WTC11 (cell line): ENCODE measurements around the gene SH3TC2. TPM values are rescaled to one million over a fixed set of nuclear protein-coding genes. Genes with fewer than 3 reads are reported as not detected.

Experiments
- ATAC-seq: fragments of 200-7000 bp; cut with Tn5 transposase; 2 replicates; pipeline ENCODE4 v1.10.0; 2021; ENCODE audit warnings: mild to moderate bottlenecking, moderate library complexity
- CTCF ChIA-PET: fragments of 300-600 bp; sonication (Branson Sonifier 250); formaldehyde crosslinking; loops from one replicate; lab custom pipeline; 2021; ENCODE audit warnings: antibody characterized with exemption; lab: Charles Lee
- POLR2A ChIA-PET: fragments of 350-600 bp; sonication (Branson Sonifier 250); formaldehyde crosslinking; loops from one replicate; lab custom pipeline; 2021; ENCODE audit warnings: antibody characterized with exemption; lab: Charles Lee
- DNase-seq: peaks from one replicate; pipeline ENCODE4 v3.0.0; 2021; ENCODE audit warnings: low spot score
- H3K27ac Mint-ChIP-seq: 2 replicates; pipeline ENCODE4 v1.8.0; 2021; ENCODE audit warnings: mixed read lengths
- H3K27me3 Mint-ChIP-seq: 2 replicates; pipeline ENCODE4 v1.8.0; 2021; ENCODE audit warnings: low read depth, mild to moderate bottlenecking, moderate library complexity, mixed read lengths
- H3K36me3 Mint-ChIP-seq: 2 replicates; pipeline ENCODE4 v1.8.0; 2021; ENCODE audit warnings: mixed read lengths
- H3K4me1 Mint-ChIP-seq: 2 replicates; pipeline ENCODE4 v1.8.0; 2022; ENCODE audit warnings: mixed read lengths
- H3K4me3 Mint-ChIP-seq: 2 replicates; pipeline ENCODE4 v1.8.0; 2021; ENCODE audit warnings: mild to moderate bottlenecking, moderate library complexity, mixed read lengths
- H3K9me3 Mint-ChIP-seq: 2 replicates; pipeline ENCODE4 v1.8.0; 2021; ENCODE audit warnings: mixed read lengths
- E2F1 ChIP-seq: sonication (generic); formaldehyde crosslinking; IDR thresholded peaks from 2 replicates; pipeline ENCODE4 v1.8.0; 2022; ENCODE audit warnings: mild to moderate bottlenecking, missing genetic modification reagents
- EMX1 ChIP-seq: fragments of 250-450 bp; sonication (Bioruptor Pico); IDR thresholded peaks from 2 replicates; pipeline ENCODE4 v1.8.0; 2021; ENCODE audit warnings: mild to moderate bottlenecking
- FOXJ3 ChIP-seq: sonication (generic); formaldehyde crosslinking; IDR thresholded peaks from 2 replicates; pipeline ENCODE4 v1.9.0; 2021; ENCODE audit warnings: missing genetic modification reagents, mild to moderate bottlenecking, borderline replicate concordance
- FOXK1 ChIP-seq: sonication (generic); formaldehyde crosslinking; IDR thresholded peaks from 2 replicates; pipeline ENCODE4 v1.8.0; 2022; ENCODE audit warnings: mild to moderate bottlenecking, moderate library complexity, missing genetic modification reagents
- FOXP4 ChIP-seq: sonication (generic); formaldehyde crosslinking; IDR thresholded peaks from 2 replicates; pipeline ENCODE4 v1.8.0; 2022; ENCODE audit warnings: mild to moderate bottlenecking, missing genetic modification reagents
- NFE2L1 ChIP-seq: sonication (generic); formaldehyde crosslinking; IDR thresholded peaks from 2 replicates; pipeline ENCODE4 v1.8.1; 2023; ENCODE audit warnings: missing genetic modification reagents
- NR1H2 ChIP-seq: sonication (generic); formaldehyde crosslinking; IDR thresholded peaks from 2 replicates; pipeline ENCODE4 v1.9.0; 2021; ENCODE audit warnings: mild to moderate bottlenecking, moderate library complexity, missing genetic modification reagents
- SMAD3 ChIP-seq: sonication (generic); formaldehyde crosslinking; IDR thresholded peaks from 2 replicates; pipeline ENCODE4 v1.8.0; 2022; ENCODE audit warnings: missing genetic modification reagents, mild to moderate bottlenecking, borderline replicate concordance
- SMAD4 ChIP-seq: sonication (generic); formaldehyde crosslinking; IDR thresholded peaks from 2 replicates; pipeline ENCODE4 v1.8.0; 2022; ENCODE audit warnings: mild to moderate bottlenecking, missing genetic modification reagents
- TCF7 ChIP-seq: sonication (generic); formaldehyde crosslinking; IDR thresholded peaks from 2 replicates; pipeline ENCODE4 v1.8.0; 2022; ENCODE audit warnings: mild to moderate bottlenecking, low read depth, missing genetic modification reagents, moderate library complexity
- USF2 ChIP-seq: sonication (generic); formaldehyde crosslinking; IDR thresholded peaks from 2 replicates; pipeline ENCODE4 v1.8.1; 2023; ENCODE audit warnings: mild to moderate bottlenecking, missing genetic modification reagents, moderate library complexity
- ZNF232 ChIP-seq: sonication (generic); formaldehyde crosslinking; IDR thresholded peaks from 2 replicates; pipeline ENCODE4 v1.8.0; 2022; ENCODE audit warnings: mild to moderate bottlenecking, missing genetic modification reagents
- ZNF263 ChIP-seq: sonication (generic); formaldehyde crosslinking; IDR thresholded peaks from 2 replicates; pipeline ENCODE4 v1.8.1; 2022; ENCODE audit warnings: low read depth, mild to moderate bottlenecking, moderate library complexity, missing genetic modification reagents
- ZNF416 ChIP-seq: fragments of 250-450 bp; sonication (Bioruptor Pico); IDR thresholded peaks from 2 replicates; pipeline ENCODE4 v1.9.0; 2021; ENCODE audit warnings: mild to moderate bottlenecking, inconsistent platforms
- total RNA-seq: library from RNA; stranded (reverse); gene quantifications from 3 replicates; pipeline ENCODE4 v1.2.3, GENCODE V29; 2021
- TF ChIP-seq, protein P1 (sequence below): fragments of 250-450 bp; sonication (Bioruptor Pico); IDR thresholded peaks from 2 replicates; pipeline ENCODE4 v1.9.0; 2021; ENCODE audit warnings: mild to moderate bottlenecking
- TF ChIP-seq, protein P2 (sequence below): sonication (generic); formaldehyde crosslinking; conservative IDR thresholded peaks from 2 replicates; pipeline ENCODE4 v1.8.1; 2023; ENCODE audit warnings: mild to moderate bottlenecking, low read depth, missing genetic modification reagents, moderate library complexity

The SH3TC2 gene
- total RNA-seq, 1 experiment from 2014 or later: 0.61 TPM

- TF ChIP-seq E2F1 (CRISPR knock-in tag): no peak
- POLR2A ChIA-PET: no interaction called here
- no peak for ATAC-seq
- CTCF ChIA-PET: interaction anchor here (1.3 to 8.4 kb wide), 3 partner anchors 11 to 237 kb away, joined by 3 to 74 read pairs (median 4); partner anchors contain the start of gene ABLIM3
- Mint-ChIP-seq H3K27ac (no peak overlapping the region), H3K4me1 (peaks cover 21% of the 10 kb centered on the region), H3K27me3 (no peaks in the 10 kb centered on the region), H3K4me3 (no peak overlapping the region), H3K9me3 (peaks cover 6% of the 10 kb centered on the region), H3K36me3 (0 out of 2 replicates have a peak, but pooled peaks cover 2% of the 10 kb centered on the region)
- no peak for DNase-seq
These were observed 94.6 kb downstream of the SH3TC2 start for GRCh38 chr5:148968311-148968710.

GRCh38 chr5:148967783-148968182, 95.1 kb downstream of the SH3TC2 start:
- CTCF ChIA-PET: interaction anchor here (0.6 to 8.4 kb wide), 4 partner anchors 9 to 237 kb away, joined by 3 to 74 read pairs (median 4); no protein-coding TSS in a partner anchor
- ATAC-seq (no peak), DNase-seq (no peak)
- H3K4me3 Mint-ChIP-seq: no peak overlapping the region
- POLR2A ChIA-PET: no interaction called here
- peaks cover 21% of the 10 kb centered on the region for H3K4me1 Mint-ChIP-seq
- peaks cover 6% of the 10 kb centered on the region for H3K9me3 Mint-ChIP-seq
- 0 out of 2 replicates have a peak, but pooled peaks cover 2% of the 10 kb centered on the region for H3K36me3 Mint-ChIP-seq
- H3K27ac Mint-ChIP-seq: no peak overlapping the region
- H3K27me3 Mint-ChIP-seq: no peaks in the 10 kb centered on the region
- TF ChIP-seq, protein P1, sequence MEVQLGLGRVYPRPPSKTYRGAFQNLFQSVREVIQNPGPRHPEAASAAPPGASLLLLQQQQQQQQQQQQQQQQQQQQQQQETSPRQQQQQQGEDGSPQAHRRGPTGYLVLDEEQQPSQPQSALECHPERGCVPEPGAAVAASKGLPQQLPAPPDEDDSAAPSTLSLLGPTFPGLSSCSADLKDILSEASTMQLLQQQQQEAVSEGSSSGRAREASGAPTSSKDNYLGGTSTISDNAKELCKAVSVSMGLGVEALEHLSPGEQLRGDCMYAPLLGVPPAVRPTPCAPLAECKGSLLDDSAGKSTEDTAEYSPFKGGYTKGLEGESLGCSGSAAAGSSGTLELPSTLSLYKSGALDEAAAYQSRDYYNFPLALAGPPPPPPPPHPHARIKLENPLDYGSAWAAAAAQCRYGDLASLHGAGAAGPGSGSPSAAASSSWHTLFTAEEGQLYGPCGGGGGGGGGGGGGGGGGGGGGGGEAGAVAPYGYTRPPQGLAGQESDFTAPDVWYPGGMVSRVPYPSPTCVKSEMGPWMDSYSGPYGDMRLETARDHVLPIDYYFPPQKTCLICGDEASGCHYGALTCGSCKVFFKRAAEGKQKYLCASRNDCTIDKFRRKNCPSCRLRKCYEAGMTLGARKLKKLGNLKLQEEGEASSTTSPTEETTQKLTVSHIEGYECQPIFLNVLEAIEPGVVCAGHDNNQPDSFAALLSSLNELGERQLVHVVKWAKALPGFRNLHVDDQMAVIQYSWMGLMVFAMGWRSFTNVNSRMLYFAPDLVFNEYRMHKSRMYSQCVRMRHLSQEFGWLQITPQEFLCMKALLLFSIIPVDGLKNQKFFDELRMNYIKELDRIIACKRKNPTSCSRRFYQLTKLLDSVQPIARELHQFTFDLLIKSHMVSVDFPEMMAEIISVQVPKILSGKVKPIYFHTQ (CRISPR knock-in tag): no peak
- TF ChIP-seq FOXP4 (no peak), TCF7 (CRISPR knock-in tag) (no peak), SMAD4 (CRISPR knock-in tag) (no peak)
- TF ChIP-seq, protein P2, sequence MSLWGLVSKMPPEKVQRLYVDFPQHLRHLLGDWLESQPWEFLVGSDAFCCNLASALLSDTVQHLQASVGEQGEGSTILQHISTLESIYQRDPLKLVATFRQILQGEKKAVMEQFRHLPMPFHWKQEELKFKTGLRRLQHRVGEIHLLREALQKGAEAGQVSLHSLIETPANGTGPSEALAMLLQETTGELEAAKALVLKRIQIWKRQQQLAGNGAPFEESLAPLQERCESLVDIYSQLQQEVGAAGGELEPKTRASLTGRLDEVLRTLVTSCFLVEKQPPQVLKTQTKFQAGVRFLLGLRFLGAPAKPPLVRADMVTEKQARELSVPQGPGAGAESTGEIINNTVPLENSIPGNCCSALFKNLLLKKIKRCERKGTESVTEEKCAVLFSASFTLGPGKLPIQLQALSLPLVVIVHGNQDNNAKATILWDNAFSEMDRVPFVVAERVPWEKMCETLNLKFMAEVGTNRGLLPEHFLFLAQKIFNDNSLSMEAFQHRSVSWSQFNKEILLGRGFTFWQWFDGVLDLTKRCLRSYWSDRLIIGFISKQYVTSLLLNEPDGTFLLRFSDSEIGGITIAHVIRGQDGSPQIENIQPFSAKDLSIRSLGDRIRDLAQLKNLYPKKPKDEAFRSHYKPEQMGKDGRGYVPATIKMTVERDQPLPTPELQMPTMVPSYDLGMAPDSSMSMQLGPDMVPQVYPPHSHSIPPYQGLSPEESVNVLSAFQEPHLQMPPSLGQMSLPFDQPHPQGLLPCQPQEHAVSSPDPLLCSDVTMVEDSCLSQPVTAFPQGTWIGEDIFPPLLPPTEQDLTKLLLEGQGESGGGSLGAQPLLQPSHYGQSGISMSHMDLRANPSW (CRISPR knock-in tag): no peak
- TF ChIP-seq, all 79 proteins: peak for 0

- DNase-seq: no peak
- Mint-ChIP-seq H3K27ac (no peak overlapping the region), H3K9me3 (peaks cover 6% of the 10 kb centered on the region), H3K27me3 (no peaks in the 10 kb centered on the region), H3K4me1 (peaks cover 21% of the 10 kb centered on the region), H3K4me3 (no peak overlapping the region), H3K36me3 (0 out of 2 replicates have a peak, but pooled peaks cover 2% of the 10 kb centered on the region)
- ChIA-PET POLR2A (no interaction called here), CTCF (interaction anchor here (1.3 to 8.4 kb wide), 3 partner anchors 9 to 236 kb away, joined by 3 to 74 read pairs (median 4); no protein-coding TSS in a partner anchor)
- no peak for ATAC-seq
- TF ChIP-seq FOXK1 (CRISPR knock-in tag) (no peak), NFE2L1 (CRISPR knock-in tag) (no peak), ZNF263 (CRISPR knock-in tag) (no peak), NR1H2 (CRISPR knock-in tag) (no peak), ZNF416 (CRISPR knock-in tag) (no peak), USF2 (CRISPR knock-in tag) (no peak), EMX1 (CRISPR knock-in tag) (no peak), FOXP4 (no peak), FOXJ3 (CRISPR knock-in tag) (no peak), ZNF232 (CRISPR knock-in tag) (no peak), SMAD3 (no peak)
- TF ChIP-seq, protein P2 (CRISPR knock-in tag): no peak
These were observed 95.9 kb downstream of the SH3TC2 start for GRCh38 chr5:148966938-148967337.
